ENCODE data around the gene ANG.
"Not testable (repeated sequence)": the region's sequence is repeated elsewhere in the genome, so short reads cannot be mapped to it uniquely, and the experiment has no call there.

The ANG gene

DNA sequence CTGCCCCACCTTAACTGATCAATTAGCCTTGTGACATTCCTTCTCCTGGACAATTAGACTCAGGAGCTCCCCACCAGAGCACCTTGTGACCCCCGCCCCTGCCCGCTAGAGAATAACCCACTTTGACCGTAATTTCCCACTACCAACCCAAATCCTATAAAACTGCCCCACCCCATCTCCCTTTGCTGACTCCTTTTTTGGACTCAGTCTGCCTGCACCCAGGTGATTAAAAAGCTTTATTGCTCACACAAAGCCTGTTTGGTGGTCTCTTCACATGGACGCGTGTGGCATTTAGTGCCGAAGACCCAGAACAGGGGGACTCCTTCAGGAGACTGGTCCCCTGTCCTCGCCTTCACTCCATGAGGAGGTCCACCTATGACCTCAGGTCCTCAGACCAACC is 12.4 kb downstream of the ANG start:
- not testable (repeated sequence) for DNase-seq

DNA sequence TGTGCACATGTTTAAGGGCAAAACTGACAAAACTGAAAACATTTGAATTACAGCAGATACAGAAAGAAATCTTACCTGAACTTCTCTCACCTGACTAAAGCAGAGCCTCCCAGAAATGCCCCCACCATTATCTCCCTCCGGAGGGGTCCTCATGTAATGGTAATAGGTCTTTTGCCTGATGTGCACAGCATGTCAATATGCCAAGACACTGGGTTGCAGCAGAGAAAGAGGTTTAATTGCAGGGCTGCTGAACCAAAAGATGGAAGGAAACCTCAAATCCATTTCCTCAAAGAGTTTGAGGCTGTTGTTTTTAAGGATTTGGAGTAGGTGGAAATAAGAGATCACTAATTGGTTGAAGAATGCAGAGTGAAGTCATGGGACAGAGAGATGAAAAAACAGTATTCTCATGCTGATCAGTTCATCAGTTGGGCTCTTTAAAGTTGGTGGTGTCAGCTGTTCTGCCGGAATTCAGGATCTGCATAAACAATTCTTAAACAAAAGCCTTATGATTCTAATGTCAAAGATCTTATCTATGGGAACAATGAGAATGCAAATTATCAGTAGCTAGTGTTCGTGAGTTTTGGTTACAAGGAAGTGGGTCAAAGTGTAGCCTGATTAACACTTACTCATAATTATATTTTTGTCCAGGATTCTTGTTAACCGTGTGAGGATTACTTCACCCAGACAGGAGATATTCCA is 18.2 kb downstream of the ANG start:
- no peak for DNase-seq

DNA sequence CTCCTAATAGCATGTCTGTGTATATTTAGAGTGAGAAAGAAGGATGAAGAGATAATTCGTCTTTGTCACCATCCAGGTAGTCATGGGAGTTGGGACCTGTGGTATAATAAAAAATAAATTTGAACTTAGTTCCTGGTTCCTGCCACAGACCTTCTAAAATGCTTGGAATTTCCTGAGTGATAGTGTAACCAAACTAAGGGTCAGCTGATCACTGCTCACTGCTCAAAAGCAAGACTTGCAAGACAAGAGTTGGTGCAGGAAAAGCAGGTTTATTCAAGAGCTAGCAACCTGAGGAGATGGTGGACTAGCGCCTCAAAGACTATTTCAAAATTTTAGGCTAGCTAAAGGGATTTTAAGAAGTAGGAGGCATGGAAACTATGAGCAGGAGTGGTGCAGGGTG is 19.1 kb downstream of the ANG start:
- no peak for DNase-seq

DNA sequence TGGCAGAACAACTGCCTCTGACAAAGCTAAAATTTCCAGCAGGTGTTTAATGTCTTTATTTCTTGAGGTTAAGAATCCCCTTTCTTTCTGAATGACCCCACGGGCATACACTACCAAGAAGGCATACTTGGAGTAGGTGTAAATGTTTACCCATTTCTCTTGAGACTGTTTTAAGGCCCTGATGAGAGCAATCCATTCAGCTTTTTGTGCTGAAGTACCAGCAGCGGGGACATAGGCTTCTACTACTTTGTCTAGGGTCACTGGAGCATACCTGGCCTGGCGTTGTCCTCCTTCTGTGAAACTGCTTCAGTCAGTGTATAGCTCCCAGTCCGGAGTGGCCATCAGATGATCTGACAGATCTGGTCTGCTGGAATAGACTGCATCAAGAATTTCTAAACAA is 22.7 kb downstream of the ANG start:
- no peak for DNase-seq

DNA sequence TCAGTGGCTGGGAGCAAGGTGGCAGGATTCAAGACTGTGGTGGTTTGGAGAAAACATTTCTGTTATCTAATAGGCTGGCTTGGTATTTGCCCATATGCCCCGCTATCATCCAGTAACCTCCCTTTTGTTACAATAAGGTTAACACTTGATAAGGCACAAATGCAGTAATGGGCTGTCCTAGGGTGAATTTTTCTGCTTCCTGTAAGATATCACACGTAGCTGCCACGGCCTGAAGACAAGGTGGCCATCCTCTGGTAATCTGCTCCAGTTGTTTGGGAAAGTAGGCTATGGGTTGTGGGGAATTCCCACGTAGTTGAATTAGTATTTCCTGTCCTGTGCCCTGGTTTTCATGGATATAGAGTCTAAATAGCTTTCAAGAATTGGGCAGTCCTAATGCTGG is 23.1 kb downstream of the ANG start:
- DNase-seq: no peak

DNA sequence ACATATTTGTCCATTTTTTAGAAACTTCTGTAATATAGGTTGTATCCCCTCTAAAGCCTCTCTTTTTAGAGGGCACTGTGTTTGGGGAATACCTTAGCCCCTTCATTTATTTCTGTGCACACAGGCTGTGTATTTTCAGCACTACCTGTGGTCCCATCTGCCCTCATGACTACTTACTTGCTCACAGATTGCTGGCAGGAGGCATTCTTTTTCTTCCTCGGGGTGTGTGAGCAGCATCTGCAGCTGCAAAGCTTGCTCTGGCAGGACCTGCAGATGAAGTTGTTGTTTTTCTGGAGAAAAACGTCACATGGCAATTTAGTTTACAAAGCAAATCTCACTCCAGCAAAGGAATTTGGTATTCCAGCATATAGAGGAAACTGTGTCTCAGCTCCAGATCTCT is 24.3 kb downstream of the ANG start:
- DNase-seq: no peak

DNA sequence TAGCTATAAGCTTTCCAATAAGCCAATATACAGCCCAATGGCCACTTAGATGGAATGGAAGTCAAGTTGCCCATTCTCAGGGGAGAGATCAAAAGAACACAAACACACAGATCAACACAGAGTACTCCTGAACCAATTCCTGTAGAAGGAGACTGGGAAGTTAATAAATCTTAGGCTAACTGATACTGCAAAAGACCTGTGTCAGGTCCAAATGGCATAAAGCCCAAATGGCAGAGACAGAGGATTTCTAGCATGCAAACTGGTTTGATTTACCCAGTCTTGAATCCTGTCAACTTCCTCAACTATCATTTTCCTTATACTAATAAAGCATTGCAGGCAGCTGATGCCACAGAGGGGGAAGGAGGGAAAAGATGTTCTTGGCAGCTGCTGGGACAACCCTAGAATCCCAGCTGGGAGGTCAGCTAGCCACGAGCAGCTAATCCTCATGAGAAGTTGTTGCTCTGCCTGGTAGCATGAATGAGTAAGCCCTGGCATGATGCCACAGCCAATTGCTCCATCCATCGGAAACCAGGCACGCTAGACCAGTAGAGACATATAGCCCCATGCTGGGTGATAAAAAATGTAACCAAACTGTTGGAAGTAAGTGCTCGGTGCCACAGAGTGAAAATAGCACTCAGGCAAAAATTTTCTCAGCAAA is 26.2 kb downstream of the ANG start:
- no peak for DNase-seq

DNA sequence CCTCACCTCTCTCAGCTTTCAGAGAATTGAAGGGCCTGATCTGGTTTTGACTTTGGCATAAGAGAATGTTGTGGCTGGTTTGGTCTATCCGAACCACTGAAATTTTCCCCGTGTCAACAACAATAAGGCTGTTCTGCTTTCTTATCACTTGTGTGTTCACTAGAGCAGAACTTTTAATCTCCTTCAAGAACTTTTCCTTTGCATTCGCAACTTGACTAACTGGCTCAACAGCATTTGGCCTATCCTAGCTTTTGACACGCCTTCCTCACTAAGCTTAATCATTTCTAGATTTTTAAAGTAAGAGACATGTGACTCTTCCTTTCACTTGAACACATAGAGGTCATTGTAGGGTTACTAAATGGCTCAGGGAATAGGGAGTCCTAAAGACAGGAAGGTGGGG is 31.2 kb downstream of the ANG start:
- DNase-seq: no peak

DNA sequence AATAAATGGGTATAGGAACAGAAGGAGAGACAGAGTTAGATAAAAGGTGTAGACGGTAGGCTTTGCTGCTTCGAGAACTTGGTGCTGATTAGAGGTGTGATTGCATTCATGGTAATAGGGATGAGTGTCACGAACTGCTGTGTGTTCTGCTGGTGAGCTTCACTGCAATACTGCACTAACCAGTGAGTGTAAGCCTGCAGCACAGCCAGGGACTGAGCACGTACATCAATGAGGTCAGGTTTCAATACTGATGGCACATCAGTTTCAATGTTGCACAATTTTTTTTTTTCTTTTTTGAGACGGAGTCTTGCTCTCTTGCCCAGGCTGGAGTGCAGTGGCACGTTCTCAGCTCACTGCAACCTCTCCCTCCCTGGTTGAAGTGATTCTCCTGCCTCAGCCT is 32.2 kb downstream of the ANG start:
- no peak for DNase-seq

DNA sequence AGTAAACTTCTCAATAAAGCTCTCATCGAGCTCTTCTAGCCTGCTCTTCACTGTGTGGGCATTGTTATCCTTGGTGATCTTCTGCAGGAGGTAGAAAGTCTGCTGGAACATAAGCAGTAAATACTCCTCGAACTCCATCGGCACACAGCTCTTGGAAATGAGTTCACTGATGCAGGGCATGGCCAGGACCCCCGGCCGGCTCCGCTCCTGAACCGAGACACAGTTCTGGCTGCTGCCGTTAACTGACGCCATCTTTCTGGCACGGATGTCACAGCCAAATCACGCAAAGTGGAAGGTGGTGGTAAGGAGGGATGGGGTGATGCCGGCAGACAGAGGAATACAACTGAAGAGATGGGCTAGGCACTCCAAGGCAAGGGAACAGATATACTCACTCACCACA is 33.5 kb downstream of the ANG start:
- no peak for DNase-seq

DNA sequence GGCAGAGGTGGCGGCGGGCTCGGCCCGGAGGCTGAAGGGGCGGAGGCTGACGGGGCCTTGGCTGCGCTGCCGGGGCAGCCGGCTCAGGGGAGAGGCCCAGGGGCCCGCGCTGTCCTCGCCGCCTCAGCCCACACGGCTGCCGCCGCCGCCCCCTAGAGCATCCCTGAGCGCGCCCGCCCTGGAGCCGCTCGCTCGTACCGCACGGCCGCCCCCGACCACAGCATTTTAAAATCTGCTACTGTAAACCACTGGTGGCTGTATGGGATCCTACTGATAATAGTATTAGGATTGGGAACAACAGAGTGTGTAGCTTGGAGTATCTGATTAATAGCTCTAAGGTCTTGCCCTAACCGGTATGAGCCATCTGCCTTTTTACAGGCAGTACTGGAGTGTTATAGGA is 34.9 kb downstream of the ANG start:
- DNase-seq: no peak

DNA sequence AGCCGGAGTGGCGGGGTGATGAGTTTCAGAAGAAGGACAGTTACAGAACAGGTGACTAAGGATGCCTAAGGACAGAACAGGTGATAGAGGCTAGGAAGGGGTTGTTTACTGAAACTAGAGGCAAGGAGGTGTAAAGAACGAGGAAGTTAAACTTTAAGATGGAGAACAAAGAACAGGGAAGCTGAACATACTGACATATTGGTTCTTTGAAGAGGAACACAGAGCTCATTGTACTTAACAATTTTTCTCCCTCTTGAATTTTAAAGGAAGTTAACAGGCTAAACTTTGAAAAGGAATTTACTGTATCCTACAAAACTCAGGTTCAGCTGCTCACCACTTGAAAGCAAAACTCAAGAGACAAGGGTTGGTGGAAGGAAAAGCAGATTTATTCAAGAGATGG is 37.6 kb downstream of the ANG start:
- not testable (repeated sequence) for DNase-seq

DNA sequence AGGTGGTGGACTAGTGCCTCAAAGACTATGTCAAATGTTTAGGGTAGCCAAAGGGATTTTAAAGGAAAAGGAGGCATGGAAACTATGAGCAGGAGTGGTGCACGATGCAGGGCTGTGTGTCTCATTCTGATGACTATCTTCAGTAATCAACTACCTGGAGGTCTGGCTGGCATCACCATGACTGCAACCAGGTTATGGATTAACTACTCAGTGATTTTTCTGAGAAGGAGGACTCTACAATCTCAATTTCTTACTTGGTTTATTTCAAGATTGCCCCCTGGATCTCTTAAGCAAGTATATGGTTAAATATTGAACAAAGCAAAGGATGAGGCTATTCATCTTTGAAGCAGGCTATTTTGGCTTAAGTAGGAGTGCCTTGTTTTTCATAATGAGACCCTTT is 38.0 kb downstream of the ANG start:
- DNase-seq: no peak

DNA sequence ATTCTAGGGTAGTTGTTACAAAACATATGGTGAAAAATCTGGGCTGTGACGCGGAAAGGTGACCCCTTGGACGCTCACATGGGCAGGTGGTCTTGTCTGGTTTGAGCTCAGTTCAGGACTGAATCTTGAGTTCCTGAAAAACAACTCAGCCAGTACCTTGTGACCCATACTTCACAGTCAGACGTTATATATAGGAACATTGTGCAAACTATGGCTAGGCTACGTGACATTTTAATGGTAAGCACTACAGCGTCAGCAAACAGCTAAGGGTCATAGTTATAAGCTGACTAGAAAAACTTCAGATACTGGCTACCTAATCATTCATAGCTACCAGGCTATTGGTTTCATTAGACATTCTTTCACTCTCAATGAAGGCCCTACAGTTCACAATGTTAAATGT is 42.3 kb downstream of the ANG start:
- DNase-seq: no peak

DNA sequence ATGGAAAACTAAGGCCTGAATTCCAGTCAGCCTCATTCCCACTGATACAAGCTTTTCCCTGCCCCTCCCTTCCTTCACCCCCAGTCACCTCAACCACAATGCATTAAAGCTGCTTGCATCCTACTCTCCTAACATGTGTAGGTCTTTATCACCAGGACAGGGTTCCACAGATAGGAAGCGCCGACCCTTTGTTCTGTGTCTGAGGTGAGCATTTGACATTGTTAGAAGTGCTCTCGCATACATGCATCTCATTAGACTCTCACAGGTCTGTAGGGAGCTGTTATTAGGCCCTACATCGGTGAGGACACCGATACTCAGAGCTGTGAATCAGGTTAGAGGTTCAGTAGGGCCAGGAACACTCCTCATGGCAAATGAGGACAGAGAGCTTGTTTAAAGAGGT is 43.9 kb downstream of the ANG start:
- no peak for DNase-seq

DNA sequence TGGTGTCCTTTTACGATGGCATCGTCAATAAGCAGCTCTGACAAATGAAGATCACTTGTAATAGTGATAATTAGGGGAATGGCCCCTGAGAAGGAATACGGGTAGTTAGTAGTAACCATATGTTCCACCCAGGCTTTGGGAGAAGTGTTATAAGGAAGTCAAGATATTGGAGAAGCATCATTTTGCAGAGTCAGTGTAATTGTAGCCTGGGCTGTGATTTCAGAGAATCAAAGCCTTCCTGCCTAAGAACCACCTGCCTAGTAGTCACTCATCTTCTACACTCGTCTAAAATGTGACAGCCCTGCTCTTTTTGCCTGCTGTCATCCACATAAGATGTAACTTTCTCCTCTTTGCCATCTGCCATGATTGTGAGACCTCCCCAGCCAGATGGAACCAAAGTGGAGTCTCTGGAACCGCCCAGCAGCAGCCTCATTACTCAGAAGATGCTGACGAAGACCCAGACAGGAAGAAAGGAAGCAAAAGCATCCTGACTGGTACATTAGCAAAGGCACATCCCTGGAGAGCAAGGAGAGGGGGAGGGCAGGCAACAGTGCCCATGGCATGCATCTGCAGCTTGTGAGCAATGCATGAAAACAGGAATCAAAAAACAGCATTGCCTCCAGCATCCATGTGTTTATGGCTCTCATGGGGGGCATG is 44.5 kb downstream of the ANG start:
- no peak for DNase-seq

DNA sequence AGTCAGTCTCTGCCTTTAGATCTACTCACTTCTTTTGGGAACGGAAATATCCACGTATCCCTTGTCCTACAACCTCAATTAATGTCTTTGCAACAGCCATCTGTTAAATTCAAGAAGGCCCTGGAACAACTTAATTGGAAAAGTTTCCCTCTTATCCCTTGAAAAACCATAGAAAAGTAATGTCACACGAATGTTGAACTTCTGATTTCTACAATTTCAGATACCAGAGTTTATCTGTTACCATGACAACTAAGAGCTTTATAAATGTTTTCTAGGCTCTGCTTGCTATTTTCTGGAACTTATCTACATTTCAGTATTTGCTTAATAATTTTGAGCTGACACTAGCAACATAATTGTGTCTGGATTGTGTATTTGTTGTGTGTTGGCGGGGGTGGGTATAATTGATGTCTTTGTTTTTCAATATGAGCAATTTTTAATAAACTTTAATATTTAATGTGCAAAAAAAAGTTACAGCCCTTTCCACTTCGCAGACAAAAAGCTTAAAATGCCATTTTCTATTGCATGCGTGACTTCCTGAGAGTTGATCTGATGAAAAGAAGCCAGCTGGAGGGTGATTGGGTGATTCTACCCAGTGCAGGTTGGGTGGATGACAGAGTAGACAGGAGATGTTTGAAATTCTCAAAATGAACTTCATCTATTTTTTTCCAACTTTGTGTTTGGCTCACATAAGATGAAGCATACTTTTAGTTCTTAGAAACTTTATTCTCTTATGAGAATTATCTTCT is 45.3 kb downstream of the ANG start:
- no peak for DNase-seq

DNA sequence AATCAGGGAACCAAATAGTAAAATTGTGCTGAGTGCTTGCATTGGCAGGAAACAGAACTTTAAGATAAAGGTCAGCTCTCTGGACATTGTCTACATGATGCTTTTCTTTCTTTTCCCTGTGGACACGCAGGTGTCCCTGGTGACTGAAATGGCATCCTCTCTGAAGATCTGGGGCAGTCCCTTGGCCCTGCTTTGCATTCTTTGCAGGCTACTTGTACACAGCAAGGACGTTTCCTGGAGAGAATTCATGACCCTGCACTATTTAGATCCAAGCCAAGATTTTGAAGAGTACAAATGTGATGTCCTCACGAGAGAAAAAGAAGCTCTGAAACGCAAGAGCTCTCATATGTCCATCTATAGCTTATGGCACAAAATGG is 45.9 kb downstream of the ANG start:
- DNase-seq: no peak

DNA sequence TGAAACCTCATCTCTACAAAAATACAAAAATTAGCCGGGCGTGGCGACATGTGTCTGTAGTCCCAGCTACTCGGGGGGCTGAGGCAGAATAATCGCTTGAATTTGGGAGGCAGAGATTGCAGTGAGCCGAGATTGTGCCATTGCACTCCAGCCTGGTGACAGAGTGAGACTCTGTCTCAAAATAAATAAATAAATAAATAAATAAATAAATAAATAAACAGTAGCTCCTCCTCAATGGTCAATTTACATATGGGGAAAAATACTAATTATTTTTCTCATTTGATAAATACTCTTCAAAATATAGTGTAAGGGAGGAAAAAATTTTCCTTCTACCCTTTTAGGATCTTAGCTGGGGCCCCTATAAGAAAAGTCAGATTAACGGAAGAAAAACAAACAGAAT is 49.7 kb downstream of the ANG start:
- not testable (repeated sequence) for DNase-seq

DNA sequence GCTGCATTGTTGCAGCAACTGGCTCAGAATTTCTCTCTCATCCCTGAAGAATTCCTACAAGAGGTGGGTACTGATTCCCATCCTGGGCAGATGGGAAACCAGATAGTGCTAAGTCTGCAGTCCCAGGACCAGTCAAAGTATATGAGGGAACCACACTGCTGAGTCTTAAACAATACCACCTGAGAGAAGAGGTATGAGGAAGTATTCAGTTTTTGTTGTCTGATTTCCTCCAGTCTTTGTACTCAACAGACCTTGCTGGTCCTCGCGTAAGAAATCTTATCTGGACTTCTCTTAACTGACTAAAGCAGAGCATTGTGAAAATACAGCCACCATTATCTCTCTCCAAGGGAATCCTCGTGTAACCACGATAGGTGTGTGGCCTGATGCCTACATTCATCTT is 53.6 kb downstream of the ANG start:
- no peak for DNase-seq

DNA sequence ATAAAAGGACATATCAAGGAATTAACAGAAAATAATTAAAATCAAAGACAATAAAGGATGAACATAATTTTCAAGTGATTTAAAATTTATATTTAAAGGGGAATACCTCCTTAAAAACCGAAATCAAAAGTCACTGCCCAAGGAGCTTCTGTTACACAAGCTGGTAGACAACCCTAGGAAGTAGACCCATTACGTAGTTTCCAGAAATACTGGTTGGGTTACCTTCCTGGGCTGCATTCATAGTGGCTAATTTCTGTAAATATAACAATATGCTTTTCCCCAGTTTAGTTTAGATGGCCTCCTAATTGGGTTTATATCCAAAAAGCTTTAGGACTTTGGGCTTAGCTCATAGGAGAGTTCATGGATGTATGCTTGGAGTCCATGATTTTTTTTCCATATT is 55.0 kb downstream of the ANG start:
- no peak for DNase-seq

All from activated effector memory CD4-positive, alpha-beta T cell treated with Interleukin-2 at 50 U/mL for 16 hours (primary cell).